Spleen (tissue), 11 donors: ENCODE data around the gene LZTFL1. TPM values are rescaled to one million over a fixed set of nuclear protein-coding genes. Genes with fewer than 3 reads are reported as not detected.

Source experiments
- DNase-seq: peaks from one replicate; pipeline ENCODE4 v3.0.0-alpha.2; 2020
- H3K27ac ChIP-seq, 8 donors: fragments of 200-600 bp; sonication (generic) in 7 of 8; 1 replicate in 4 of 8; 2 replicates in 4 of 8; pipeline versions ENCODE4 v1.5.0 to v1.8.0; 2016 to 2021; ENCODE audit warnings: inconsistent platforms in 4 of 8, mild to moderate bottlenecking in 4 of 8, moderate library complexity in 1 of 8
- H3K27me3 ChIP-seq, 7 donors: fragments of 200-600 bp; sonication (generic) in 6 of 7; replicated peaks in 1 of 7; 1 replicate in 4 of 7; 2 replicates in 3 of 7; pipeline versions ENCODE4 v1.5.0 to v1.8.0; 2016 to 2021; ENCODE audit warnings: inconsistent platforms in 3 of 7, mild to moderate bottlenecking in 1 of 7
- H3K36me3 ChIP-seq, 6 donors: fragments of 200-600 bp; sonication (generic) in 5 of 6; 1 replicate in 4 of 6; 2 replicates in 2 of 6; pipeline versions ENCODE4 v1.5.0 to v1.8.0; 2016 to 2021; ENCODE audit warnings: inconsistent platforms in 2 of 6
- H3K4me1 ChIP-seq, 6 donors: fragments of 200-600 bp; sonication (generic) in 5 of 6; 1 replicate in 3 of 6; 2 replicates in 3 of 6; pipeline versions ENCODE4 v1.5.0 to v1.8.0; 2016 to 2021; ENCODE audit warnings: inconsistent platforms in 3 of 6
- H3K4me3 ChIP-seq, 8 donors: fragments of 200-600 bp; sonication (generic) in 7 of 8; 1 replicate in 4 of 8; 2 replicates in 4 of 8; pipeline versions ENCODE4 v1.5.0 to v1.8.0; 2016 to 2021; ENCODE audit warnings: inconsistent platforms in 4 of 8, mild to moderate bottlenecking in 4 of 8, moderate library complexity in 2 of 8
- H3K9me3 ChIP-seq, 8 donors: fragments of 200-600 bp; sonication (generic) in 7 of 8; 1 replicate in 4 of 8; 2 replicates in 4 of 8; pipeline versions ENCODE4 v1.5.0 to v1.8.0; 2016 to 2021; ENCODE audit warnings: inconsistent platforms in 4 of 8
- CTCF ChIP-seq, 11 experiments: fragments of 200-600 bp in 7 of 11; fragments of 450-650 bp in 4 of 11; sonication (generic) in 4 of 11; IDR thresholded peaks in 8 of 11; conservative IDR thresholded peaks in 3 of 11; 1 replicate in 7 of 11; 2 replicates in 4 of 11; pipeline versions ENCODE4 v1.4.0 to v1.8.0; 2016 to 2021; ENCODE audit warnings: antibody characterized with exemption in 11 of 11, inconsistent platforms in 4 of 11, mild to moderate bottlenecking in 1 of 11
- POLR2A ChIP-seq, 3 donors: fragments of 450-650 bp; IDR thresholded peaks; one replicate each; pipeline ENCODE4 v1.5.1; 2017; ENCODE audit warnings: antibody characterized with exemption in 3 of 3, mild to moderate bottlenecking in 1 of 3
- POLR2AphosphoS5 ChIP-seq, 3 donors: sonication (generic); formaldehyde crosslinking; IDR thresholded peaks; one replicate each; pipeline ENCODE4 v1.5.1; 2017; ENCODE audit warnings: antibody characterized with exemption in 3 of 3
- WGBS, 5 donors: extraction: QIAGEN DNeasy Blood & Tissue Kit in 3 of 5; methylation state at CpG; one replicate each; pipeline versions ENCODE4 v1.1.5 to v1.1.7; 2013 to 2018; 5-methylcytosine and 5-hydroxymethylcytosine counted together
- intact Hi-C: fragments of 100-400 bp; cut with DNase I; formaldehyde crosslinking; loops from one replicate; pipeline ENCODE4 v1.15.0; 2023; ENCODE audit warnings: low total_unique reads
- polyA plus RNA-seq, 3 donors: library from polyadenylated mRNA; stranded (reverse); fragments of 200-250 nt; gene quantifications; one replicate each; pipeline ENCODE4 v1.2.1, GENCODE V29; 2013
- total RNA-seq, 7 donors: library from RNA; depleted of rRNA in 3 of 7; stranded (reverse); fragments of >200 nt in 3 of 7; fragmentation: NEBNext Ultra II Directional in 4 of 7; extraction: Animal tissue kit (Norgen Biotek cat#: 25700) in 4 of 7; gene quantifications; one replicate each; pipeline versions ENCODE4 v1.1.0 to v1.2.1, GENCODE V29; 2016 to 2021
- donor health status: healthy with polysubstance abuse.
- donor health status: DM: no; HTN: no; CAD: no; lungs with moderate emphysema.
- donor health status: DM: no; HTN: no; CAD: no.
- donor health status: Bipolar disorder and iron deficiency.
- donor health status: healthy.
- donor health status: DM: no; HTN: no; CAD: no.
- donor health status: DM: yes; HTN: yes; CAD: no.

LZTFL1 gene
- total and polyA plus RNA-seq, 10 donors = 6.5 to 22.9 (median 15.5) TPM

- TF ChIP-seq POLR2A (IDR thresholded peaks at IDR 0.05) (no peak), POLR2AphosphoS5 (IDR thresholded peaks at IDR 0.05) (no peak), CTCF (IDR thresholded peaks at IDR 0.05 in 8 of 11, conservative IDR thresholded peaks at IDR 0.05 in 3 of 11) (no peak)
- no peaks in the 10 kb centered on the region for H3K9me3 ChIP-seq
- H3K36me3 ChIP-seq = no peaks in the 10 kb centered on the region
- no peak overlapping the region for H3K4me3 ChIP-seq
- H3K27me3 ChIP-seq = peaks cover 4 to 67% (median 40%) of the 10 kb centered on the region in 7 donors
- no peak overlapping the region for H3K27ac ChIP-seq
- peaks cover 0 to 20% (median 15%) of the 10 kb centered on the region in 6 donors for H3K4me1 ChIP-seq
- intact Hi-C loops = no loop called here
- WGBS, 5 donors = 74 to 86% (median 81%) methylated on average over 4 of the region's 4 CpGs
- DNase-seq = no peak
These were observed 43.9 kb downstream of the LZTFL1 start for GRCh38 chr3:45798034-45798433.

GRCh38 chr3:45796902-45797637 lies 44.8 kb downstream of the LZTFL1 start:
- TF ChIP-seq POLR2A (IDR thresholded peaks at IDR 0.05) (no peak), CTCF (IDR thresholded peaks at IDR 0.05 in 8 of 11, conservative IDR thresholded peaks at IDR 0.05 in 3 of 11) (no peak), POLR2AphosphoS5 (IDR thresholded peaks at IDR 0.05) (no peak)
- no peak overlapping the region for H3K27ac ChIP-seq

GRCh38 chr3:45795882-45796765 lies 45.8 kb downstream of the LZTFL1 start, which contains the start of gene SLC6A20:
Gene SLC6A20 (minus strand): TSS chr3:45796536. CDS start chr3:45796419, 117 bp downstream.
- no peak for DNase-seq
- TF ChIP-seq POLR2A (IDR thresholded peaks at IDR 0.05) (no peak), POLR2AphosphoS5 (IDR thresholded peaks at IDR 0.05) (peak in 1 of 3 donors; percentile 30)
- H3K9me3 ChIP-seq = no peaks in the 10 kb centered on the region
- intact Hi-C loops = no loop called here
- H3K27ac ChIP-seq = no peak within 1 kb of the TSS
- H3K4me1 ChIP-seq = peaks cover 0 to 31% (median 15%) of the 10 kb centered on the region in 6 donors
- WGBS, 5 donors = 3 to 4% (median 4%) methylated on average over 72 to 91 of the region's 91 CpGs
- peak within 1 kb of the TSS; percentile 22 to 73 (median 44) for H3K4me3 ChIP-seq
- no peaks in the 10 kb centered on the region for H3K36me3 ChIP-seq
- H3K27me3 ChIP-seq = peaks cover 4 to 67% (median 40%) of the 10 kb centered on the region in 7 donors

More at GRCh38 chr3:45796902-45797637, 44.8 kb downstream of the LZTFL1 start:
- Histone ChIP-seq H3K9me3 (no peaks in the 10 kb centered on the region), H3K4me3 (peak overlapping the region in 5 of 8 donors; percentile 40 to 73 (median 45)), H3K27me3 (peaks cover 4 to 67% (median 40%) of the 10 kb centered on the region in 7 donors), H3K4me1 (peaks cover 0 to 23% (median 15%) of the 10 kb centered on the region in 6 donors), H3K36me3 (no peaks in the 10 kb centered on the region)
- 57 to 69% (median 67%) methylated on average over 11 to 13 of the region's 13 CpGs for WGBS, 5 donors
- DNase-seq = no peak
- intact Hi-C loops = no loop called here

GRCh38 chr3:45795509-45795881 lies 46.4 kb downstream of the LZTFL1 start:
- H3K27me3 ChIP-seq = peaks cover 4 to 65% (median 40%) of the 10 kb centered on the region in 7 donors
- intact Hi-C loops = no loop called here
- 28 to 37% (median 33%) methylated on average over 14 of the region's 14 CpGs for WGBS, 5 donors
- H3K36me3 ChIP-seq = no peaks in the 10 kb centered on the region
- DNase-seq = no peak
- H3K27ac ChIP-seq = no peak overlapping the region
- TF ChIP-seq CTCF (IDR thresholded peaks at IDR 0.05 in 8 of 11, conservative IDR thresholded peaks at IDR 0.05 in 3 of 11) = no peak
- no peak for TF ChIP-seq POLR2AphosphoS5 (IDR thresholded peaks at IDR 0.05)
- no peak for TF ChIP-seq POLR2A (IDR thresholded peaks at IDR 0.05)
- H3K4me1 ChIP-seq = peaks cover 0 to 31% (median 15%) of the 10 kb centered on the region in 6 donors
- H3K9me3 ChIP-seq = peaks cover 0 to 2% (median 0%) of the 10 kb centered on the region in 8 donors
- peak overlapping the region in 5 of 8 donors; percentile 42 to 73 (median 45) for H3K4me3 ChIP-seq
